ENCODE results near the gene ANKRD10. TPM values are rescaled to one million over a fixed set of nuclear protein-coding genes. Genes with fewer than 3 reads are reported as not detected.

The ANKRD10 gene
- total RNA-seq, 4 donors from 2014 or later: 117 to 184 (median 138) TPM

DNA sequence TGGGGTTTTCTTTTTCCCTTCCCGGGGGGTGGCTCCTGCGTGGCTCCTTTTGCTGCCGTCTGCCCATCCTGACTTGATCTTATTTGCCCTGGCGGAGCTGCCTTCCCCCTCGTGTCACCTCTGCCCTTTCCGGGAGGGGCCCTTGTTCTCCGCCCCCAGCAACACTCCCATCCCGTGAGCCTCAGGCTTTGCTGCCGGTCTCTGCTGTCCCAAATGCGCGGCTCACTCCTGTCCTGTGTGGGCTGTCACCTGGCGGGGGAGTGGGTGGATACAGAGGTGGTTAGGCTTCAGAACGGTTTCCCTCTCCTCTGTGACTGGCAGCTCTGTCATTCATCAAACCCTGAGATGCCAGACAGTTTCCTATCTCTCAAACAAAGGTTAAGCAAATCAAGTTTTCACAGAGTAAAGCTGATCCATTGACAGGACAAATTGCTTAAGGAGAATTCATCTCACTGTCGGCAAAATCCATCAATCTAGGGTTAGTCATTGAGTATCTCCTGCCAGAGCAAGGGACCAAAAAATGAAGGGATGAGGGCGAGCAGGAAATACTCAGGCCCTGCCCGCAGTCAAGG is 84.0 kb downstream of the ANKRD10 start:
- TF ChIP-seq, protein P1, sequence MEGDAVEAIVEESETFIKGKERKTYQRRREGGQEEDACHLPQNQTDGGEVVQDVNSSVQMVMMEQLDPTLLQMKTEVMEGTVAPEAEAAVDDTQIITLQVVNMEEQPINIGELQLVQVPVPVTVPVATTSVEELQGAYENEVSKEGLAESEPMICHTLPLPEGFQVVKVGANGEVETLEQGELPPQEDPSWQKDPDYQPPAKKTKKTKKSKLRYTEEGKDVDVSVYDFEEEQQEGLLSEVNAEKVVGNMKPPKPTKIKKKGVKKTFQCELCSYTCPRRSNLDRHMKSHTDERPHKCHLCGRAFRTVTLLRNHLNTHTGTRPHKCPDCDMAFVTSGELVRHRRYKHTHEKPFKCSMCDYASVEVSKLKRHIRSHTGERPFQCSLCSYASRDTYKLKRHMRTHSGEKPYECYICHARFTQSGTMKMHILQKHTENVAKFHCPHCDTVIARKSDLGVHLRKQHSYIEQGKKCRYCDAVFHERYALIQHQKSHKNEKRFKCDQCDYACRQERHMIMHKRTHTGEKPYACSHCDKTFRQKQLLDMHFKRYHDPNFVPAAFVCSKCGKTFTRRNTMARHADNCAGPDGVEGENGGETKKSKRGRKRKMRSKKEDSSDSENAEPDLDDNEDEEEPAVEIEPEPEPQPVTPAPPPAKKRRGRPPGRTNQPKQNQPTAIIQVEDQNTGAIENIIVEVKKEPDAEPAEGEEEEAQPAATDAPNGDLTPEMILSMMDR (IDR thresholded peaks at IDR 0.05): no peak
- no peak for TF ChIP-seq POLR2A (IDR thresholded peaks at IDR 0.05)

DNA sequence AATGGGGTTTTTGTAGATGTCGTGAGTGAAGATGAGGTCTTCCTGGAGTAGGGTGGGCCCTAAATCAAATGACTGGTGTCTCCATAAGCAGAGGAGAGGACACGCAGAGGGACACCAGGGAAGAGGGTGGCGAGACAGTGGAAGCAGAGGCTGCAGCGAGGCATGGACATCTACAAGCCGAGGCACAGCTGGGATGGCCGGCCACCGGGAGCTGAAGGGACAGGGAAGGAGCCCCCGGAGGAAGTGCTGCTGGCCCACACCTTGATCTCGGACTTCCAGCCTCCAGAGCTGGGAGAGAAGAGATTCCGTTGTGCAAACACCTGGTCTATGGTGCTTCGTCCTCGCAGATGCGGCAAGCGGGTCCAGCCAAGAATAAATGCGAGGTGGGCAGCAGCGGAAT is 84.5 kb downstream of the ANKRD10 start:
- Histone ChIP-seq H3K4me1 (no peaks in the 10 kb centered on the region), H3K9me3 (no peaks in the 10 kb centered on the region), H3K36me3 (no peaks in the 10 kb centered on the region), H3K4me3 (no peak overlapping the region), H3K27me3 (no peaks in the 10 kb centered on the region), H3K27ac (no peak overlapping the region)
- TF ChIP-seq, protein P1 (IDR thresholded peaks at IDR 0.05): no peak
- no peak for TF ChIP-seq POLR2A (IDR thresholded peaks at IDR 0.05)
- DNase-seq: no peak

More for the DNA sequence above, 84.0 kb downstream of the ANKRD10 start:
- H3K4me1 ChIP-seq: no peaks in the 10 kb centered on the region
- no peak overlapping the region for H3K27ac ChIP-seq
- no peak overlapping the region for H3K4me3 ChIP-seq
- no peak for DNase-seq
- no peaks in the 10 kb centered on the region for H3K36me3 ChIP-seq
- no peaks in the 10 kb centered on the region for H3K27me3 ChIP-seq
- no peaks in the 10 kb centered on the region for H3K9me3 ChIP-seq

DNA sequence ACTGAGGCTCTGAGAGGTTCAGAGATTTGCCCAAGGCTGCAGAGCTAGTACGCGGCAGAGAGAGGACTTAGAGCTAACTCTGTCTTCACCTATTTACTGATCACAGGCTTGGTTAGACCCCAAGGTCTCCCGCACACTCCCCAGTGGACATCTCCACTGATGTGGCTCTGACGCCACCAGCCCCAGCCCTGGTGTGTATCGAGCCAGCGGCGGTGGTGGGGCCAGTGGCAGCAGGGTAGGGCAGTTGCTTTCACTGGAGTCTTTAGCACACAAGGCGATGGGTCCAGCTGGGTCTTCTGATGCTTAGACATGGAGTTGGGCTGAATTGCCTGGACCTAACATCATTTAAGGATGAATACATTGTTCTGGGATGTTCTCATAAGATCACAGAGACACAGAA is 85.4 kb downstream of the ANKRD10 start:
- no peak for DNase-seq
- H3K9me3 ChIP-seq: no peaks in the 10 kb centered on the region
- H3K27ac ChIP-seq: no peak overlapping the region
- no peaks in the 10 kb centered on the region for H3K4me1 ChIP-seq
- H3K27me3 ChIP-seq: no peaks in the 10 kb centered on the region
- H3K4me3 ChIP-seq: no peak overlapping the region
- TF ChIP-seq, protein P1 (IDR thresholded peaks at IDR 0.05): no peak
- TF ChIP-seq POLR2A (IDR thresholded peaks at IDR 0.05): no peak
- no peaks in the 10 kb centered on the region for H3K36me3 ChIP-seq

DNA sequence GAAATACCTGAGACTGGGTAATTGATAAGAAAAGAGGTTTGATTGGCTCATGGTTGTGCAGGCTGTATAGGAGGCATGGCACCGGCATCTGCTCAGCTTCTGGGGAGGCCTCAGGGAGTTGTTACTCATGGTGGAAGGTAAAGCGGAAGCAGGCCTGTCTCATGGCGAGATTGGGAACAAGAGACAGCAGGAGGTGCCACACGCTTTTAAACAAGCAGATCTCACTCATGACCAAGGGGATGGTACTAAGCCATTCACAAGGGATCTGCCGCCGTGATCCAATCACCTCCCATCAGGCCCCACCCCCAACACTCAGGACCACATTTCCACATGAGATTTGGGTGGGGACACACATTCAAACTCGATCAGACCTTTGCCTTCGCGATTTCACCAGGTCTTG is 86.2 kb downstream of the ANKRD10 start:
- TF ChIP-seq, protein P1 (IDR thresholded peaks at IDR 0.05): no peak
- no peak for TF ChIP-seq POLR2A (IDR thresholded peaks at IDR 0.05)
- H3K36me3 ChIP-seq: no peaks in the 10 kb centered on the region
- no peaks in the 10 kb centered on the region for H3K27me3 ChIP-seq
- H3K4me3 ChIP-seq: no peak overlapping the region
- DNase-seq: no peak
- no peaks in the 10 kb centered on the region for H3K4me1 ChIP-seq
- no peak overlapping the region for H3K27ac ChIP-seq
- no peaks in the 10 kb centered on the region for H3K9me3 ChIP-seq

Small RNAs within 50 kb of the gene (small RNA-seq; reads per million reads assigned to genes)
- 0 reads per million in 2 donors for gene AL442128.1

Other genes with a start within 250 kb of the ANKRD10 start
- 100 to 1,000 TPM in 2 of 4 donors, 10 to 100 TPM in 2; 50.6 to 123 (median 97.7) TPM for gene CARS2, start 209.0 kb downstream of the ANKRD10 start, total RNA-seq
- 10 to 100 TPM in 3 of 4 donors, 1 to 10 TPM in 1; 7.4 to 40.4 (median 21.7) TPM for gene ING1, start 201.4 kb downstream of the ANKRD10 start, total RNA-seq
- 100 to 1,000 TPM in 2 of 4 donors, 10 to 100 TPM in 2; 58.1 to 117 (median 95.5) TPM for gene ARHGEF7, start 200.2 kb upstream of the ANKRD10 start, total RNA-seq

Measured in Peyer's patch (tissue), 4 donors.